GM21619 (cell line): Measurements from ENCODE around the gene EHD4.

Source experiments
- ATAC-seq: cut with Tn5 transposase; IDR thresholded peaks from one replicate; pipeline ENCODE4 v1.9.1; 2021; ENCODE audit not compliant: unreplicated experiment

EHD4 gene

GRCh38 chr15:41958002-41958420 lies 14.3 kb downstream of the EHD4 start:
- no peak for ATAC-seq

- ATAC-seq, result peak; percentile 76
Observed at GRCh38 chr15:41957021-41957897, 15.1 kb downstream of the EHD4 start.

DNA sequence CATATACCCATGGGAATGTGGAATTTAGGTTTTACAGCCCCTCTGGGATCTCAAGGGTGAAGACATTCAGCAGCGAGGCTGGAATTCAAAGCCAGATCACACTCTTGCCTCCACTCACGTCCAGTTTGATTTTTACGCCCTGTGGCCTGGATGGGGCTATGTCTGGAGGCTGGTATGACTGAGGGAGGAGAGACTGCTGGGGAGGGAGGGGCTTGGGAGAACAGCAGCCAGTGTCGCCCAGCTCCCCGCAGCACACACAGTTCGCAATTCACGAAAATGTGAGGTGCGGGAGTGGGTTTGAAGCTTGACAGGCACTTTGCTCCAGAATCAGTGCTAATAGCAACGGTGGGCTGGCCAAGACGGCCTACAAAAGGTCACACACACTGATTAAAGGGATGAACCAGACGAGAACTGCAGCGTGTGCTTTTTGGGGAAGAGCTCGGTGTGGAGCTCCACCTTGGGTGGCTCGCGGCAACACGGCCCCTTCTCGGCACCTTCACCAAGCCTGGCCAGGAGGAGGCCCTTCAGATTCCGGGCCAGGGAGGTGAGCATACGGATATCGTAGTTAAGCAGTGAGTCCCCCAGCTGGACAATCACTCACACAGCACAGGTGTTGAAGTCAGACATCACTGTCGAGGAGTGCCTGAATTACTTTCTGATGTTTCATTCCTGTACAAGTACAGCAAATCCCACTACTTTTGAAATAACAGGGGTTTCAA lies 16.4 kb downstream of the EHD4 start:
- ATAC-seq, result no peak

DNA sequence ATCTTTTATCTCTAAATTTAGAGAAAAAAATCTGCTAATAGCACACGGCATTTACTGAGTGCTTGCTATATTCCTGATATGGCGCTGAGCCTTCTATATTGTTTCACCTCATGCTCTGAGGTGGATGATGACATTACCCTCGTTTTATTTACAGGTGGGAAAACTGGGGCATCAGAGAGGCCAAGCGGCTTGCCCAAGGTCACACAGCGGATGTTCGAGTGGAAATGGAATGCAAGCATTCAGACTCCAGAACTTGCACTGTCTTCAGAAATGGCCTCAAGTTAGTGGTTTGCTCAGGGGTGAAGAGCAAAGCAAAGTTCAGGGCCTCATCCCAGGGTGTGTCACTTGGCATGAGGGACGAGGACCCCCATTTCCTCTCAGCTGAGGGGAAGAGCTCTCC lies 17.3 kb downstream of the EHD4 start:
- no peak for ATAC-seq

DNA sequence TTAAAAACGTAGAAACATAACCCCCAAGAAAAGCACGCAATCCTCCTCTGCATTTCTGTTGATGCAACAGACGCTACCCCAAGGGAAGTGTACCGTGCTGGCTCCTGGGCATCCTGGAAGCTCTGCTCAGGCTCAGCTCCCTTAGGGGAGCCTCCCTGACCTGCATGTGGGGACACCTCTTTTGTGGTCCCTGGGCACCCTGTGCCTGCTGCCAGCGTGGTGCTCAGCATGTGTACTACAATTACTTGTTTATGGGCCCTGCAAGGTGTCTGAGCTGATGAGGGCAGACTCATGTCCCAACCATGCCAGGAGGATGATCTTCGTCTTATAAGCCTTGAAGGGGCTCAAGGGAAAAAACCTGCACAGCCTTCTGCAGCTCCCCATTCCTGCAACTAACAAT lies 18.3 kb downstream of the EHD4 start:
- no peak for ATAC-seq

DNA sequence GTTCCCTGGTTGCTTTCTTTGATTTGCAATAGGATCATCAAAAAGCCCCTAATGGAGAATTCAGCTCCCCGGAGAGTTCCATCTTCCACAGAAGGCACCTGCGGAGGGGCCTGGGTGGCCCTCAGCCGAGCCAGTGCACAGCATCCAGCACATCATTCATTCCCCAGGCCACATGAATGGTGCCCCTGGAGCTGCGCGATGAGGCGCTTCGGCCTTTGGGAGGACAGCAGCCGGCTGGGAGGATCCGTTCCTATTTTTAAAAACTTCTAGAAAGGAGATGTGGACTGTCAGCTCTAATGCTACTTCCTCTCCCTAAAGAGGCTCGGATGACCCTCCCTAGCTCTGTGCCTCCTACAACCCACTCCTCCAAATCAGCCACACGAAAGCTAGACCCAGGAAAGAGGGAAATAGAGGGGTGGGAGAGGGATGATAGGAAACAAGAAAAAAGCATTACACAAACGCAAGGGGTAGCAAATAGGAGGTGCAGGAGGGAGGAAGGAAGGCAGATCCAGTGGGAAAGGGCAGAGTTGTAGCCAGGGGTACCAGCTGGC lies 20.3 kb downstream of the EHD4 start:
- ATAC-seq, result no peak

DNA sequence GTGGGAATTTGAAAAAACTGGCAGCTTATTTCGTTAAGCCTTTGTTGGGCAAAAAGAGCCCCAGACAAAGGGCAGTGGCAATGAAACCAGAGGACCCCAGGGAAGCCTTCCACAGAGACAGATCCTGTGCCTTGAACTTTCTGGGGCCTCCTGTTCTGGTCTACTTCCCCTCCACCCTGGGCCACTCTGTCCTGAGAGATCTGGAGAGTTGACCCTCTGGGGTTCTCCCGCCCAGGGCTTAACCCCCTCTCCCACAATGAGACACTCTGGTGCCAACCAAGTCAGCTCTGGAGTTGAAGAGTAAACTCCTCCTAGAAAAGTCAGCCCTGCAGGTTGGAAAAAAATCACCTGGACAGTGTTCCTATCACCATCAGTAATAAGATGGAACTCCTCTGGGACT lies 20.8 kb downstream of the EHD4 start:
- no peak for ATAC-seq

- no peak for ATAC-seq
Observed at GRCh38 chr15:41950489-41950888, 21.9 kb downstream of the EHD4 start.

DNA sequence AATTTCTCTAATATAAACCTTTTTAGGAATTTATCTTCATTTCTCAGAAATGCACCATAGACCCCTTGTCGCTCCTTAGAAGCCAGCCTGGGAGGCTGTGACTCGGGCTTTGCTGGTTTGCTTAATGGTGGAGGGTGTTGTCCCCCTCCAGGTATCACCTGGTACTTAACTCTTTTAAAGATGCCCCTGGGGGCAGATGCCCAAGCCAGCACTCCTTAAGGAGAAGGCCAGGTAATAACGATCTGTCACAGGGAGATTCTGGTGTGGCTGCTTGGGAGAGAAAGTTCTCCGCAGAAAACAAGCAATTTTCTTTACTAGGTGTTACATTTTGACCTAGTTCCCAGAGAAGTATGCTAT lies 22.3 kb downstream of the EHD4 start:
- no peak for ATAC-seq

DNA sequence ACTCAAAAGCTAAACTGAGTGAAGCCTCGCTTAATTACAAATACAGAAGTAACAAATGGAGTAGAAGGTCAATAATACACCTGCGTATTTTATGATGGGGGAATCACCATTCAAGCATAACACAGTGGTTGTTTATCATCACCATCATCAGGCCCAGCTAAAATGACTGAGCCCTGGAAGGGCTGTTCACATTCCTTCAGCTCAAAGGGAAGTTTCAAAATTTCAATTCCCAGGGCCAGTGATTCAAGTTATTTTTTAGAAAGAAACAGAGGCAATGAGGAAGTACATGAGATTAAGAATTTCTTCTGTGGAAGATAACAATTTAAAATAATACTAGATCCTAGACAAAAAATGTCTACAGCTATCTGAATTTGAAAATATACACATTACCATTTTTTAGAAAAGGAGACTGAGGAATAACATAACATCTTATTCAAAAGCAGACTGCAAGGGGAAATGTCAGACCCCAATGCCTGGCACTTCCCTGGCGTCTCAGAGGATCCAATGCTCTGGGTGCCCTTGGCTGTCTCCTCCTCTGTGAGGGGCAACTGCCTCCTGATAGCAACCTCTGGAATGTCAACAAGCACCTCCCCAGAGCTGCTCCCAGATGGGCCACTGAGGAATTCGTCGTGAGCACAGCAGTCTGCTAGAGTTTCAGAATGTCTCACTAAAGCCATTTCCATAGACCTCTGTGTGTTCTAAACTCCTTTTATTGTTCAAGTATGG lies 22.8 kb downstream of the EHD4 start:
- no peak for ATAC-seq

- ATAC-seq, result no peak
Observed at GRCh38 chr15:41948490-41948889, 23.9 kb downstream of the EHD4 start.

DNA sequence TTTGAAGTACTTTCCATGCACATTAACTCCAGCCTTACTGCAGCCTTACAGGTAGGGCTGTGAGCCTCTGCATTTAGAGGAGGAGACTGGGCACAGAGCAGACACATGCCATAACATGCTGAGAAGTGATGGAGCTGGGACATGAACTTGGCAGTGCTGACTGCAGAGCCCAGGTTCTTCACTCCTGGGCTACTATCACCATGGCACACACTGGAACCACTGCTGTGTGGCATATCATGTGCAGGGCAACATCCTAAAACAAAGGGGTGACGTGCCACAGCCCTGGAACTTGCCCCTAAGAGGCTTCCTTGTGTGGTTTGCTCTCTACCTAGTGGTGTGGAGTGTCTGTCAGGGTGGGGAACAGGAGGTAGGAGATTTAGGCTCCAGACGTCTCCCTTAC lies 25.4 kb downstream of the EHD4 start:
- no peak for ATAC-seq

GRCh38 chr15:41945731-41946130 lies 26.6 kb downstream of the EHD4 start:
- no peak for ATAC-seq

- no peak for ATAC-seq
Observed at GRCh38 chr15:41945221-41945620, 27.1 kb downstream of the EHD4 start.

GRCh38 chr15:41944313-41944940 lies 27.9 kb downstream of the EHD4 start:
- no peak for ATAC-seq

DNA sequence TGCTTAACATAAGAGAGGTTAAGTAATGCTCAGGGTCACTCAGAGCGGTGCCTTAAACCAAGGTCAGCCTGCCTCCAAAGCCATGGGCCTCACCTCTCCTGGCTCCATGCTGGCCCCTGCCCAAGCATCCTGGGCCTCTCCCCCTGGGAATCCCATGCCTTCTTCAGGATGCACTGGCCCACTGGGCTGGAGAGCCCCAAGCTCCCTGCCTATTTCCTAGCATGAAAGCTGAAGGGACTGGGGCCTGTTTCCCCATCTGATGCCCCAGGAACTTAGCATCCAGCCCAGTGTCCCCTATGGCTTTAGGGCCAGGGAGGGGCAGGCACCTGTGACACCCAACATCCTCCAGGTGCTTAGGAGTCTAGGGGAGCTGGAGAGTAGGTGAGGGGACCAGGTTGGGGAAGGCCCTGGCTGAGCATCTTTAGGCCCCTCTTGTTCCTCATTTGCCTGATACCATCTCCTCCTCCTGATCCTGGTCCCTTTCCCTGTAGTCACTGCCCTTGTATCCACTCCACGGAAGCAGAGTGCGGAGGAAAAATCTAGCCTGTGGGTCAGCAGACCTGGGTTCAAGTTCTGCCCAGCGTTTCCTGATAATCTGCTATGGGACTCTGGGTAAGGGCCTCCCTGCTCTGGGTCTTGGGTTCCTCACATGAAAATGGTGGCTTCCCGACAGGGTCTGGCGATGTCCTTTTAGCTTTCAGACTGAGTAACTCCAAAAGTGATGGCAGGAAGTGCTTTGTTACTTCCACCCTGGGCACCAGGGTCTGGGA lies 28.6 kb downstream of the EHD4 start:
- no peak for ATAC-seq

GRCh38 chr15:41942886-41943285 lies 29.5 kb downstream of the EHD4 start:
- no peak for ATAC-seq

- no peak for ATAC-seq
Observed at GRCh38 chr15:41941644-41942415, 30.5 kb downstream of the EHD4 start.

- ATAC-seq, result no peak
Observed at GRCh38 chr15:41940441-41940857, 31.9 kb downstream of the EHD4 start.
